HG02885 (cell line): ENCODE results near the gene GALNTL6.

Source experiments
- ATAC-seq: cut with Tn5 transposase; IDR thresholded peaks from one replicate; pipeline ENCODE4 v1.9.1; 2021; ENCODE audit warnings: mild to moderate bottlenecking; ENCODE audit not compliant: unreplicated experiment, poor library complexity

The GALNTL6 gene

DNA sequence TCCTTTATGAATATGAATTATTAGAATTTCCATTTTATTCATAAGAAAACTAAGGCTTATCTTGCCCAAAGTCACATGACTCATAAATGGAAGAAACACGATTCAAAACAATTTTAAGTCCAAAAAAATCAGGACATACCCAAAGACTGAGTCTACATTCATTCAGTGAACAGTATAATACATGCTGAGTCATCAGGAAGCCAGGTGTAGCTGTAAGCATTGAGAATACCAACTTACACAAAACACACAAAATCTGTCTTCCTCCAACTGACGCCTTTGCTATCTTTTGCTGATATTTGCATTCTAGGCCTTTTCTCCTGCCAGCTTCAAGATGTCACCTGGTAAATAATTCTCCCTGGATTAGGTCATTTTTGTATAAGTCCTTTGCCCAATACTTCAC lies 835.3 kb downstream of the GALNTL6 start:
- no peak for ATAC-seq

DNA sequence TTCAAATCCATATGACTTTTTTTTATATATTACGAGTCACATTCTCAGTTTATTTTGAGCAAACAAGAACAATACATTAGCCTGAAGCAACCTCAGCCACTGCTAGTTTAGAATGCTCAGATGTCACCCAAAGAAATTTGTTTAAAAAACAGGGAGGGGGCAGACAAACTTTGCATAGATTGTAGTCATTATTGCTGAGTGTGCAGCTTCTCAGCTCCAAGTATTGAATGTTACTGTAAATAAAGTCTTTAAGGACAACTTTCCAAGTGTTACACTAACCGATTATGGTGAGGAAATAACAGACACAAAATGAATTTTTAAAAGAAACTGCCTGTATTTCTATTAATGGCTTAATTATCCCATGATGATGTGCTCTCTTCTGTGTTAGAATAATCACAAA lies 835.9 kb downstream of the GALNTL6 start:
- ATAC-seq: no peak

DNA sequence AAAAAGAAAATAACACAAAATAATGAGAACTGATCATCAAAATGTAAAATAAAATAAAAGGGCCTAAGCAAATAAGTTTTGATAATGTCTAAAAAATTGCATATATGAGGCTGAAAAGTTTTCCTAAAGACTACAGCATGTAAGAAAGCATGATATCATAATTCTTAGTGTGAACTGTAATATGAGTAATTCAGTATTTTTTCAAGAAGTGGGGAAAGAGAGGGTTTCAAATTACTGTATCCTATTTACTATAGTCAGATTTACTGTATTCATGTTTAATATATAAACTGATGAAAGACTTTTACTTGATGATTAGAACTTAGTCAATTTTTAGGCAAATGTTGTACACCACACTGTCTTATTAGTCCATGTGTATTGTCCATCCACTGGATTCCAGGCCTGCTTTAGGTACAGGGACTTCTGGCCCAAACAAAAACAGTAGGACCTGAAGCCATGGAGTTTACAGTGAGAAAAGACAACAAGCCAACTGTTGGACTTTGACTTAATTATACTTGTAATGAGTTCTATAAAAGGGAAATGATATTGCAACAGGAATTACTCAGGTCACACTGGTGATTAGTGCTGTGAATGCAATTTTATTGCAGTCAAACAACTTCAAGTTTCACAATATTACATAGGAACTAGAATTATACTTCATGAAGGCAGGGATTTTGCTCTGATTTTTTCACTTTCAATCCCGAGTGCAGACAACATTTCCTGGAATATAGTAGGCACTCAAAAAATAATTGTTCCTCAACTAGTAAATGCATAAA lies 837.7 kb downstream of the GALNTL6 start:
- no peak for ATAC-seq

GRCh38 chr4:172651961-172652360 lies 838.8 kb downstream of the GALNTL6 start:
- no peak for ATAC-seq

DNA sequence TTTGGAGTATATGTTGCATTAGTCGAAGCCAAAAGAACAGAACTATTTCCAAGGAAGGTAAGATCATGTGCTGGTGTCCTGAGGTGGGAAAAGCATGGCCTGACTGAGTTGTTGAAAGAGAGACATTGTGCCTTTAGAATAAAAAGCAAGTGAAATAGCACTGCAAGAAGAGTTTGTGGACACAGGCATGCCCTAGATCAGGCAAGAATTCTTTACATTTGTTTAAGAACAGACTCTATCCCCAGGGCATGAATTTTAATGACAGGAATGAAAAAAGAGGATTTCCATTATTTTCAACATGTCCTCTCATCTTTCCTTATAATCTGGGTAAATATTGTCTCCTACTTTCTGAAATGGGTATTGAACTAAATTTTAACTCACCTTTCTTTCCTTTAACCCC lies 839.2 kb downstream of the GALNTL6 start:
- ATAC-seq: no peak

DNA sequence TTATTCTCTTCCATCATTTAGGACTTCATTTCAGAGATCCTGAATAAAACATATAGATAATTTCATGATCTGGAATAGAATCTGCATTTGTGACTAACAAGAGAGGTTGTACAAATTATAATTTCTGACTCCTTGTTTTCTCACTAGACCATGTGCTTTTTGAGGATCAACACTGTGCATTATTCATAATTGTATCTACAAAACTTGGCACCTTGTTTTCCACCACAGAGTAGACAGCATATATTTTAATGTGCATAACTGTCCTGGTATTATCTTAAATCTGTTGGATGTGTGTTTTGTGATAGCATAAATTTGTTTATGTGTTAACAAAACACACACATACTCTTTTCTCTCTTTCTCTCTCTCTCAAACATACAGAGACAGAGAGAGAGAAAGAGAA lies 840.5 kb downstream of the GALNTL6 start:
- no peak for ATAC-seq

DNA sequence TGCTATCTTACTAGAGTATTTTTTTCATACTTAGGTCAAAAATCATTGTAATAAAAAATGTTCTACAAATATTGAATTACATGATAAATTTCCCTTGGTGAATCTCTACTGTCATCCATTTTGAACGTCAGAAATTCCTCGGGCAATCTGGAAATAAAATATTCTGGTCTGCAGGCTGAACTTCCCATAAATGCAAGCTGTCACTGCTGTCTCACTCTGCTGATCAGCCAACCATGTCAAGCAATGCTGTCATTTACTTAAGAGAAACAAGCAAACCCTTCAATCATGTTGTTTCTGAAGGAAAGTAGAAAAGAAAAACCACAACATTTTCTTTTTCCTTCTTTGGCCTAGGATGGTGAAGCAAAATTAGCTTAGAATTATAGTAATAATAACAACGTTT lies 841.3 kb downstream of the GALNTL6 start:
- ATAC-seq: no peak

GRCh38 chr4:172656055-172656454 lies 842.9 kb downstream of the GALNTL6 start:
- no peak for ATAC-seq

DNA sequence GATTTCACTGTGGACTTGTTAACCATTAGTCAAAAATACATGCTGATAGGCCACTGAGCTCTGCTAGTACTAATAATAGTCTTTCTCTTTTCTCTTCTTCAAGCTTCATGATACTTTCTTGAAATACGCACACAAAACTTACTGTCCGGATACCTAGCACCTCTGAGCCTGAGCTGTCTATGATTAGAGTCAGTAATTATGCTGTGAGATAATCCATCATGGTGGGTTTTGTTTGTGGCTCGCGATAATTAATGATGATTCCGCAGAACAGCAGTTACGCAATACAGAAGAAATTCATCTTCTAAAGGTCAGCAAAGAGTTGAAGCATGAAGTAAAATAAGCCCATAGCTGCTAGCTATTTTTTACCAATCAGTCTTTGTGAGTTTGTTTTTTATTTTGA lies 843.9 kb downstream of the GALNTL6 start:
- ATAC-seq: no peak

- no peak for ATAC-seq
Observed at GRCh38 chr4:172660251-172660650, 847.0 kb downstream of the GALNTL6 start.

DNA sequence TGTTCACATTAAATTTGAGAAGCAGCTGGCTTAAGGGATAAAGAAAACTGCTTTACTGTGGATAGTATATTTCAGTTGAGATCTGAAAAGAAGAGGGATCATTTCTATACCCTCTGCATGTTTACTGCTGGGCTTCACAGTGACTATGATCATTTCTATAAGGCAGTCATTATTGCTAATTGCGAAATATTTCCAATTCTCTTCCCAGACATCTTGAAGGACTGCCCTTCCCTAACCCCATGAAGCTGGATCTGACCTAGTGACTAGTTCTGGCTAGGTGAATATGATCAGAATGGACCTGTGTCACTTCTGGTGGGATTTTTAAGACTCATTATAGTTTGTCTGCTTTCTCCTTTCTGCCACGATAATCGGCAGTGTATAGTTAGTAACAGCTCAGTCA lies 848.9 kb downstream of the GALNTL6 start:
- no peak for ATAC-seq

DNA sequence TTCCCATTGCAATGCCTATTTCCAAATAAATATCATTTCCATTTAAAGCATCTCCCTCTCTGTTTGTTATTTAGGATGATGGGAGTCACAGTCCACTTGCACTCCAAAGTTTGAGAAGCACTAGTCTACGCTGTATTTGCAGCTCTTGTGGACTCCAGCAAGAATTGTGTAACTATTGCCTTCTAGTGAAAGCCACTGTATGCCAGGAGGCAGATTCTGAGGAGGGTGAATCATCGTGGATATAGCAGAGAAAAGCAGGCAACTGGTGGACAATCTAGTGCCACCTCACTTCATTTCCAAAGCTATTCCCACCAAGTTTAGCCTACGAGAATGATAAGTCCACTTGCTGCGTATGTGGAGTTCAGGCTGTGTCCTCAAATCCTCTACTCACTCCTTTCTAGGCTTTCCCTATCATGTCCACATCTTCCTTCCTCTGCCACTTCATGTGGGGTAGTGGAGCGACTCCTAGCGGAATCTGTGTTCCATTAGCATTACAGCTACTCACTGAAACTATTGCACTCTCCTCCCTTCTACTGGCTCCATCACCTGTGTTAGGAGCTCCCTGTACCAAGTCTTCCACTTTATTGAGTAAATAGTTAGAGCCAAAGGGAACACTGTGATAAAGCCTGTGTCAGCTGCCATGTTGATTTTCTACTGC lies 853.6 kb downstream of the GALNTL6 start:
- no peak for ATAC-seq

GRCh38 chr4:172674811-172675210 lies 861.6 kb downstream of the GALNTL6 start:
- no peak for ATAC-seq

GRCh38 chr4:172675232-172675631 lies 862.0 kb downstream of the GALNTL6 start:
- no peak for ATAC-seq

DNA sequence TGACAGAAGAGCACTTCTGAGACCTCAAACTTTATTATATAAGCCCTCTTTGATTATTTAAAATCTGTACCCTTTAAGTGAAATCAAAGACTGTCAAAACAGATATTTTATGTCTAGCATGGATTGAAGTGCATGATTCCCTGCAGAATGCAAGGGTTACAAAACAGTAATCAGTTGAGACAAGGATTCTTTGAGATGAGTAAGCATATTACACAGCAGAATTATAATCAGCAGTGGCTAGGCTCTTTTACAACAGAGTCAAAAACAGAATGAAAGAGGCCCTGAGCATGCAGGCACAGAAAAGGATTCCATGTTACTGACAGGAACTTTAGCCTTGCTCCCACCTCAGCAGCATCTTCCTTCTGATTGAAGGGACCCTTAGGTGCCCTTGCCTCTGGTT lies 867.5 kb downstream of the GALNTL6 start:
- ATAC-seq: no peak

- ATAC-seq: no peak
Observed at GRCh38 chr4:172683021-172683420, 869.8 kb downstream of the GALNTL6 start.

DNA sequence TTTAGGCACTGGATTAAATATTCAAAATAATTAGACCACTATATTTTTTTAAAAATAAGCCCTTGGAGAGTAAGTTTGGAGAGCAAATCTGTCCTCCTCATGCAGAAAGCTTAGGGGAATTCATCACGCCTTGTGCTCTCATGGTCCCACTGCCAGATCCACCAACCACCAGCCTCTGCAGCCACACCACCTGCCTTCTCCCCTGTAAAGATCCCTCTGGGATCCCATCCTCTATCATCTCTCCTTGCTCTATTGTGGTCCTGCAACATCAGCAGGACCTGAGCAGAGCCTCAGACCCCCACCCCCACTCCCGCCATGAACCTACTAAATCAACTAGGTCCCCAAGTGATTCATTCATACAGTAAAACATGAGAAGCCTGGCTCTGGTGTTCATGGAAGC lies 872.8 kb downstream of the GALNTL6 start:
- no peak for ATAC-seq

- ATAC-seq: no peak
Observed at GRCh38 chr4:172688534-172688933, 875.3 kb downstream of the GALNTL6 start.

DNA sequence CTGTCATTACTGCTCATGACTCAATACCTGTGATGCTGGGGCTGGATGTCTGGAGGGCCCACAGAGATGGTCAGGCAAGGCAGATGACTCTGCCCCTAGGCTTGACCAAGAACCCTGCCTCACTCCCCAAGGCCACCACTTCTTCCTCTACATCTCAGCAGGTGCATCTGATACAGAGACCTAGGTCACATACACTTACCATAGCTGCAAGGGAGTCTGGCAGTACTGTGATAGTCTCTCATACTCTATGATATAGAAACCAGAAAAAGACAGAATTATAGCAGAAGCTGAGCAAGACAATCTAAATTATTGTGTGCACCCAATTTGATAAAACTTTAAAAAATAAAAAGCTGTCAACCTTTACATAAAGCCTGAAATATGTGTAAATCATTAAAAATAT lies 878.3 kb downstream of the GALNTL6 start:
- no peak for ATAC-seq

- ATAC-seq: no peak
Observed at GRCh38 chr4:172692701-172693100, 879.5 kb downstream of the GALNTL6 start.

- ATAC-seq: no peak
Observed at GRCh38 chr4:172698256-172698655, 885.1 kb downstream of the GALNTL6 start.

DNA sequence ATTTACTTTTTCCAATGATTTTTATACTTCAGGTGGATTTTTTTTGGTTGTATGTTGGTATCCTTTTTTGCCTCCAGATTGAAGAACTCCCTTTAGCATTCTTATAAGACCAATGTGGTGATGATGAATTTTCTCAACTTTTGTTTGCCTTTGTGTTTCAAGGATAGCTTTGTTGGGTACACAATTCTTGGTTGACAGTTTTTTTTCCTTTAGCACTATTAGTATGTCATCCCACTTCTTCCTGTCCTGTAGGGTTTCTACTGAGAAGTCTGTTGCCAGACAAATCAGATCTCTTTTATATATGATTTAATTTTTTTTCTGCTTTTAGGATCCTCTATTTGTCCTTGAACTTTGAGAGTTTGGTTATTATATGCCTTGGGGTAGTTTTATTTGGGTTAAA lies 892.4 kb downstream of the GALNTL6 start:
- no peak for ATAC-seq
